GM08714 (cell line): ENCODE data around the gene AMIGO2.

Experiments
- H3K4me3 ChIP-seq: fragments of 200-500 bp; sonication (Bioruptor generic); 2 replicates; pipeline ENCODE4 v1.5.1; 2014; ENCODE audit warnings: mild to moderate bottlenecking, low read length, inconsistent platforms
- ZNF274 ChIP-seq: IDR thresholded peaks from 2 replicates; pipeline ENCODE4 v1.6.1; 2012; ENCODE audit warnings: mild to moderate bottlenecking, low read depth, low read length

The AMIGO2 gene

GRCh38 chr12:47087088-47087688, 7.4 kb upstream of the AMIGO2 start:
- TF ChIP-seq ZNF274, result no peak

DNA sequence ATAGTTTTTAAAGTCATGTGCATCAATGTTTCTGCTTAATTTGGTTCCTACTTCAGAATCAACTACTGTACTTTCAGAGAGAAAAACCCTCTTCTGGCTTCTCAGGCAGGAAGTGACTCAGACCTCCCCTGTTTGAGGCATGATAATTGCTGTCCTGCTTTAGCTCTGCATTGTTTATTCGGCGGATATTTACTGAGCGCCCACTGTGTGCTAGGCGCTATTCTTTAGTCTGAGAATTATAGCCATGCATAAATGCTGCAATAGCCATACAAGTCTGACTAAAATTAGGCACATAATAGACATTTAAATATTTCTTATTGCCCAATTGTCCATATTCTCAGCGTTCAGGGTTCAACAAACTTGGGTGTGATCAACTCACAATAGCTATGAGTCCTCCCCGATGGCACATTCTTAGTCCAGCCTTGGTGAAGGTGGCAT, 6.1 kb upstream of the AMIGO2 start:
- no peak overlapping the region for H3K4me3 ChIP-seq
- no peak for TF ChIP-seq ZNF274

More at GRCh38 chr12:47087088-47087688, 7.4 kb upstream of the AMIGO2 start:
- H3K4me3 ChIP-seq, result no peak overlapping the region

- no peak for TF ChIP-seq ZNF274
- no peak overlapping the region for H3K4me3 ChIP-seq
Measured at GRCh38 chr12:47084172-47084571, 4.4 kb upstream of the AMIGO2 start.

- no peak overlapping the region for H3K4me3 ChIP-seq
Measured at GRCh38 chr12:47082796-47083621, 3.2 kb upstream of the AMIGO2 start.

DNA sequence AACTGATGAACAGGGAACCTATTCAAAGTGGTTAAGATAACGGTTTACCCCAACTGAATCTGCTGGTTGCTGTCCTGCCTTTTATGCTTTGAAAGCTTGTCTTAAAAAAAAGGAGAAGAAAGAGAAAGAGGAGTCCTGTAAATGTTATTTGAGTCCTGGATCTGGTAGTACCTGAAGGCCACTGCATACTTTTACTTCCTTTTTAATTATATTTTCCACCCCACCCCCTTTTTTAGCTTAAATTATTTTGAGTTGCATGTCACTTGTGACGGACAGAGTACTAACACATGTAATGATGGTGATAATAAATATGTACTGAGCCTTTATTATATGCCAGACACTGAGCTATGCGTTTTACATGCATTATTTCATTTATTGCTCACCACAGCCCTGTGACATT, 2.5 kb upstream of the AMIGO2 start:
- no peak for TF ChIP-seq ZNF274

More at GRCh38 chr12:47082796-47083621, 3.2 kb upstream of the AMIGO2 start:
- TF ChIP-seq ZNF274, result no peak

GRCh38 chr12:47080725-47081502, 1.2 kb upstream of the AMIGO2 start:
- TF ChIP-seq ZNF274, result no peak
- peak overlapping the region; percentile 61 for H3K4me3 ChIP-seq

More for the DNA sequence above, 2.5 kb upstream of the AMIGO2 start:
- no peak overlapping the region for H3K4me3 ChIP-seq

- peak overlapping the region; percentile 61 for H3K4me3 ChIP-seq
- no peak for TF ChIP-seq ZNF274
Measured at GRCh38 chr12:47079981-47080724, 394 bp upstream of the AMIGO2 start.

DNA sequence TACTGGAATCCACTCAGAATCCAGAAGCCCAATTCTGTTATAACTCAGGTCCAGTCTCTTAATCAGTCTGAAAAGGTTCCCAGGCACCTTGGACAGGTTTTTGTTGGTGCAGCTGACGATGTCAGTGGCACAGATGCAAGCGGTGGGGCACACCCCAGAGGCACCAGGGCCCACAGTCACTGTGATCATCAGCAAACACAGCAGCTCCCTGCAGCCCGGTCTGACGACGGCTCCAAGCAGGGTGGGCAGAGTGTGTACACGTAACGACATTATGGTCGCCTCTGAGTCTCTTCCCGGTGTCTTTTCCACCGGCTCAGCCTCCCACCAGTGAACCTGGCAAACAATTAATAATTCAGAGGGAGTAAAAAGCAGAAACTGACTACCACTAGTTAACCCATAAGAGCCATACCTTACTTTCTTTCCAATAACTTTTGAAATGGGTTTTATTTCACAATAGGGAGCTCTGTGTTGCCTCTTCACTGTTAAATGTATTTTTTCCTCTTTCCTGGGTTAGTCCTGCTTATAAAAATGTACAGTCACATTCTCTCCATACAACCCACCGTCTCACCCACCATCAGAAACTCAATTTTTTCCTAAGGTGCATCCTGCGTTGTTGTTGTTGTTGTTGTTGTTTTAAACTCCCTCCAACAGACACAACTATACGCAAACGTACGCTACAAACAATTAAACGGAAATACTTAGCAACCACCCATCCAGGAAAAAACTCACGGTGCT, 859 bp downstream of the AMIGO2 start:
- peak overlapping the region; percentile 61; the same call in 1 of the 2 replicates for H3K4me3 ChIP-seq

GRCh38 chr12:47078086-47078395, 1.7 kb downstream of the AMIGO2 start:
- no peak overlapping the region for H3K4me3 ChIP-seq
- no peak for TF ChIP-seq ZNF274

More for the DNA sequence above, 859 bp downstream of the AMIGO2 start:
- no peak for TF ChIP-seq ZNF274

GRCh38 chr12:47077206-47078085, 2.3 kb downstream of the AMIGO2 start:
- TF ChIP-seq ZNF274, result no peak
- H3K4me3 ChIP-seq, result no peak overlapping the region

DNA sequence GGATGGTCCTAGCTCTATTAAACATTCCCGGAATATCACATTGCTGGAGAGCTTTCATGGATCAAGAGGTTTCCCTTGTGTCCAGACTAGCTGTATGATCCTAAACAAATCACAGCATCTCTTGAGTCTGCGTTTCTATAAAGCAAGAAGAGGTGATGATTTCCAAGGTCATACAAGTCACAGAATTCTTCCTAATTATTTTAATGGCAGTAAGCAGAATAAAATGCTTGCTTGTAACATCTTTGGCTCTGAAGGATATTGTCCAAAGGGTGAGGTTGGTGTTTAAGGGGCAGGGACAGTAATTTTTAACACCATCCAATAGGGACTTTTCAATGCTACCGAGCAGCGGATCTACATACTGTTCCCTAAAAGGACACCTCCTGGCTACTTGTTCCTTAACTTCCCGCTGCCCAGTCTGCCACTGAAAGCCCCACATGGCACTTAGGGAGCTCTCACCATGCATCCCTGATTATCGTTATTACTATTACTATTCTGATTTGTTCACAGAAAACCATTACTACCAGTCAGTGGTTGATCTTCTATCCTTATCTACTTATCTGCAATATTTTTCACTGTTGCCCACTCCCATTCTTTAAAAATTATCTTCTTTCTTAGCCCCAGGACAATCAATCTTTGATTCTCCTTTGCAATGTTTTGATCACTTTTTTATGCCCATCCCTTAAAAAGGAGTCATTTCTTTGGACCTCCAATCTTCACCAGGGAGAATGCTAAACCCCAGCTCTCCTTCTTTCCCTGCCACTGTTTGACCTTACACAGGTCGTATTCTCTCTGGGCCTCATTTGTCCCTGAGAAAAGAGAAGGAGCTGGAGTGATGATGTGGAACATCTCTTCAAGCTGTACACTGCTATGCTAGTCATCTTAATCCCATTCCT, 4.3 kb downstream of the AMIGO2 start:
- TF ChIP-seq ZNF274, result no peak
- no peak overlapping the region for H3K4me3 ChIP-seq
